ENCODE data around the gene UBR4. TPM values are rescaled to one million over a fixed set of nuclear protein-coding genes. Genes with fewer than 3 reads are reported as not detected.

UBR4 gene
- total and polyA plus RNA-seq, 10 of the 15 experiments (the other 5 are each of a cell fraction or from before 2014, with no cell fraction given) = 34.2 to 124 (median 56.2) TPM

- SMC1A ChIA-PET (ENCODE audit: uncharacterized antibody, unreplicated experiment) = interaction anchor here (0.9 to 1.2 kb wide), 2 partner anchors 42 to 140 kb away, joined by 3 read pairs; no protein-coding TSS in a partner anchor
- no peak overlapping the region for H3K4me2 ChIP-seq (ENCODE audit: control insufficient read depth, insufficient read depth)
- H3K4me3 ChIP-seq = no peak overlapping the region
- in situ Hi-C loops (cut with MboI) (no loop called here), intact Hi-C loops (cut with micrococcal nuclease; ENCODE audit: unreplicated experiment) (no loop called here)
- WGBS (ENCODE audit: insufficient coverage, insufficient replicate concordance, low lambda C conversion rate, missing lambda C conversion rate) = 56% methylated on average over 10 of the region's 10 CpGs
- BruUV-seq (replicated peaks) = no TSS peak
- H3K27me3 ChIP-seq (replicated peaks in 1 of 2; ENCODE audit: control insufficient read depth in 2 of 2, insufficient read depth in 2 of 2, low read length in 1 of 2) = peaks cover 0 to 2% of the 10 kb centered on the region in 2 experiments; a peak in 2 of 4 replicates
- no peaks in the 10 kb centered on the region for H3K79me2 ChIP-seq (ENCODE audit: control insufficient read depth, insufficient read depth, low read length)
- H3K36me3 ChIP-seq (ENCODE audit: control insufficient read depth in 2 of 2, insufficient read depth in 2 of 2, low read length in 1 of 2) = no peaks in the 10 kb centered on the region
- H3K9me3 ChIP-seq (replicated peaks; ENCODE audit: control insufficient read depth, insufficient read depth, low read length) = no peaks in the 10 kb centered on the region
- ATAC-seq (no peak), DNase-seq (ENCODE audit: low read depth, low spot score) (no peak), FAIRE-seq (no peak)
- H3K27ac ChIP-seq (ENCODE audit: control insufficient read depth, insufficient read depth) = no peak overlapping the region
- H3K4me1 ChIP-seq (ENCODE audit: control insufficient read depth, insufficient read depth, low read length) = no peaks in the 10 kb centered on the region
- H4K20me1 ChIP-seq (ENCODE audit: control insufficient read depth, insufficient read depth) = no peaks in the 10 kb centered on the region
- RAD21 ChIA-PET (ENCODE audit: unreplicated experiment) = no interaction called here
- no peak overlapping the region for H2AFZ ChIP-seq (ENCODE audit: control insufficient read depth, low read depth, low read length)
- POLR2A ChIA-PET = no interaction called here
- H3K9ac ChIP-seq (ENCODE audit: control insufficient read depth, insufficient read depth, low read length) = no peak overlapping the region
- CTCF ChIA-PET = interaction anchor here (2.1 kb wide), 1 partner anchor 163 kb away, joined by 7 read pairs; no protein-coding TSS in a partner anchor
- no peak for TF ChIP-seq ZBTB33 (IDR thresholded peaks at IDR 0.05)
- TF ChIP-seq SMAD1 (IDR thresholded peaks at IDR 0.05; ENCODE audit: low read depth, partially characterized antibody) = no peak
- TF ChIP-seq ZNF274 (IDR thresholded peaks at IDR 0.05; ENCODE audit: insufficient read depth, insufficient read length) = no peak
- TF ChIP-seq E4F1 (IDR thresholded peaks at IDR 0.05; ENCODE audit: borderline replicate concordance, partially characterized antibody) = no peak
- no peak for TF ChIP-seq POLR2AphosphoS5 (IDR thresholded peaks at IDR 0.05; ENCODE audit: low read length)
- no peak for TF ChIP-seq ZNF592 (IDR thresholded peaks at IDR 0.05)
- no peak for TF ChIP-seq NFXL1 (IDR thresholded peaks at IDR 0.05; ENCODE audit: borderline replicate concordance)
- no peak for TF ChIP-seq CTCF (IDR thresholded peaks at IDR 0.05 in 2 of 3, conservative IDR thresholded peaks at IDR 0.05 in 1 of 3; ENCODE audit: control insufficient read depth in 2 of 3, extremely low read depth in 1 of 3, insufficient read depth in 1 of 3, low read depth in 3 of 3, low read length in 3 of 3)
- no peak for TF ChIP-seq GATAD2B (conservative IDR thresholded peaks at IDR 0.05; ENCODE audit: low read depth)
- no peak for TF ChIP-seq CBX5 (IDR thresholded peaks at IDR 0.05; ENCODE audit: low read depth)
- no peak for TF ChIP-seq SP1 (IDR thresholded peaks at IDR 0.05; ENCODE audit: low read depth, low read length)
Observed at GRCh38 chr1:19046972-19047731, 162.9 kb downstream of the UBR4 start.

Measured in GM12878 (cell line).